HG03135 (cell line): Measurements from ENCODE around the gene LIFR.

Source experiments
- ATAC-seq: cut with Tn5 transposase; IDR thresholded peaks from one replicate; pipeline ENCODE4 v1.9.1; 2021; ENCODE audit warnings: mild to moderate bottlenecking, moderate library complexity; ENCODE audit not compliant: unreplicated experiment

Gene LIFR

DNA sequence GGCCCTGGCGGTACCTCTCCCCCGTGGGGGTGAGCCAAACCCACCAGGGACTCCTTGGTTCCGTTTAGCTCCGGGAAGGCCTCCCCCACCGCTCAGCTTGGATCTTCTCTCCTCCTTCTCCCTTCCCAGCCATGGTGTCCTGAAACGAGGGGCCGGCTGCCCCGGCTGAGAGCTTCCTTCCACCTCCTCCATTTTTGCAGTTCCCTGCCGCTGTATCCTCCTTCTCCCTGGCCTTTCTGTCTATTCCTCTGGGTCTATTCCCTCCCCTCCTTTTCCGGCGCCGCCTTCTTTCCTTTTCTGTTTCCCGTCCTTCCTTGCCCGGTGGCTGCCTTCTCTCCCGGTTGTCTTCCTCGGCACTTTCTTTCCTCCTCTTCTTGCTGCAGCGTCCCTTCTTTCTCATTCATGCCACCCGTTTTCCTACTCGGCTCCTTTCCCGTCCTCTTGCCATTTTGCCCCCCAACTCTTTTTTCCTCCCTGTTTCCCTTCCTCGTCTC is 110.4 kb downstream of the LIFR start:
- ATAC-seq, result no peak

DNA sequence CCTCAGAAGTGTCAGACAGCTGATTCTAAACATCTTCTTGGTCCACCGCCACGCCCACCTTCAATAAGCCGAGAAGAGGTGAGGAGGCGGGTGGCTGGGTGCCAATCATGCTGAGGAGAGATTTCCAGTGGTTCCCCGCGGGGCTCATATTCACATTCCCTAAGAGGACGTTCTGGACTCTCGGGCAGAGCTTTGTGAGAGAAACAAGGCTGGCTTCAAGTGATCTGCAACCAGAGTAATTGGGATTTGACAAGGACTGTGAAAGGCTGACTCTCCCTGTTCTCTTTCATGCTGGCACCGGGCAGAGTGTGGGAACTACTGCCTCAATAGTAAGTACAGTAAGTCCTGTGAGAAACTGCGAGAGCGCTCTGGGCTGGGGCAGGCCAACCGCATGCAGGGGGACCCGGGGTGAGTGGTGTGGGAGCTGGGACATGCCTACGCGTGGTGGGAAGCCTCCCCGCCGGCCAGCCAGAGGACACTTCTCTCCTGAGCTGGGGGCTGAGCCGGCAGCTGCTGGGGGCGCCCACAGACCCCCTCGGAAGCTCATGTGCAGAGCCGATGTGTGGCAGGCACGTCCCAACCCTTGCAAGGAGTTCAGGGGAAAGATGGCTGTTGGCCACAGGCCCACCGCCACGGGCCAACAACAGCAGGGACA is 110.9 kb downstream of the LIFR start:
- no peak for ATAC-seq

DNA sequence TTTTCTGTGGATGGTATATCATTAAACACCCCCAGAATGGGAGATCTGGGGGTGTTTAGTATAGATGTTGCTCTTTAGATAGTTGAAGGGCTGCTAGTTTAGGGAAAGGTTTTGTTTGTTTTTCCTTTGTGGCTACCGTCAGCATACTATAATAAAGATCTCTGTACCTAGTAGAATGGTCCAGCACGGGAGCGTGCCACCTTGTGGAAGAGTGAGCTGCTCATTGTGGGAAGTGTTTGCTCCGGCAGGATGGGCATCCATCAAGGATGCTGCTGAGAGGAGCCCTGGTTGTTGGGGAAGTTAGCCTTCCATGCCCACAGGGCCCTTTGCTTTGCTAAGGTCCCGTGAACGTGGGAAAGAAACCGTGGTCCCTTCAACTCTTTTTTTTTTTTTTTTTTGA is 113.1 kb downstream of the LIFR start:
- ATAC-seq, result no peak

DNA sequence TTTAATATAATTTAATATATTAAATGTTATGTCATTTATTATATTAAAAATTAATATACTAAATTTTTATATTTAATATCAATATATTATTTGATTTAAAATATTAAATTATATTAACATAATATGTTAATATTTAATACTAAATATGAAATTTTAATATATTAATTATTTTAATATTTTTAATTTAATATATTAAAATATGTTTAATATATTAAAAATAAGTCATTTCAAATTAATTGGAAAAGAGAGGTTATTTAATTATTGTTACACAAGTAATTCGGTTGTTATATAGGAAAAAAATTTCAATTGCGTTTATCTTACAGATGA is 114.2 kb downstream of the LIFR start:
- no peak for ATAC-seq

DNA sequence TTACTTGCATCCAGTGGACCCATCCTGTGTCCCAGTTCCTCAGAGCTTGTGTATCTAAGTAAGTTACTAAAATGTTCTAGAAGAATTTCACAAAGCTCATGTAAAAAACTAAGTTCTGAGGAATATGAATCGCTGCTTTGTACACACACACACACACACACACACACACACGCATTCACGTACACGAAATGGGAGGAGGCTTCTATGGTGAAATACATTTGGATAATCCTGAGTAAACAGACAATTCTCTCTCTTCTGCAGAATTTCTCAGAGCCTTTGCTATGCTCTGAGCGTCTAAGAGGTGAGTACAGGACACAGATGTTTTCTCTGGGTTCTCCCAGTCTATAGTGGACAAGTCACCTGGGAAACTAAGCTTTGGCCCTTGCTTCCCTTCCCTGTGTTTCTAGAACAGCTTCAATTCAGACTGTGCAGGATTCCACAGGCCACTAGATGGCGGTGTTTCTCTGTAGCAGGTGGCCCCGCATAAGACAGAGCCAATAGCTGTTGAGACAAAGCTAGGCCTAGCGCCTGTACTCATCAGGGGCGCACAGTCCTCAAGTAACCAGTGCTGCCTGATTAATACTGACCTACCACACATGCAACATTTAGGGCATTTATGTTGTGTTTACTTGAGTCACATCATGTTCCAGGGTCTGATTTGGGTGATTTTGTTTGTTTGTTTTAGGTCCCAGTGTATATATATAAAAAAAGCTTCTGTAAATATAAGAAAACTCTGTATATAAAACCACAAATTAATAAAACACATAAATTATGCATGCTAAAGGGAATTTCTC is 114.8 kb downstream of the LIFR start:
- ATAC-seq, result peak; percentile 99

DNA sequence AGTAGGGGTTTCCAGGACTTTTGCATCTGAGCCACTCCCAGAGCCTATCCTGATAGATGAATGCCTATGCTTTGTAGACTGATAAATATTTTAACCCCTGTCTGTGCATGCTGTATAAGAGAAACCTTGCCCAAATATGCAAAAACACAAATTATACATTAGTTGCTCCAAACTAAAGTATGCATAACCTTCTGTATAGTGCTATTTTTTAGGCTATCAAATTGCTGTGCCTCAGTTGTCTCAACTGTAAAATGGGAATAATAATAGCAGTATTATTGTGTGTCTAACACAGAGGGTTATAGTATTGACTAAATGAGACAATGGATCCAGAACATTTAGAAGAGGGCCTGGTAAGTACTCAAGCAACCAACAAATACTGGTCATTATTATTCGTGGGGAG is 117.7 kb downstream of the LIFR start:
- no peak for ATAC-seq

DNA sequence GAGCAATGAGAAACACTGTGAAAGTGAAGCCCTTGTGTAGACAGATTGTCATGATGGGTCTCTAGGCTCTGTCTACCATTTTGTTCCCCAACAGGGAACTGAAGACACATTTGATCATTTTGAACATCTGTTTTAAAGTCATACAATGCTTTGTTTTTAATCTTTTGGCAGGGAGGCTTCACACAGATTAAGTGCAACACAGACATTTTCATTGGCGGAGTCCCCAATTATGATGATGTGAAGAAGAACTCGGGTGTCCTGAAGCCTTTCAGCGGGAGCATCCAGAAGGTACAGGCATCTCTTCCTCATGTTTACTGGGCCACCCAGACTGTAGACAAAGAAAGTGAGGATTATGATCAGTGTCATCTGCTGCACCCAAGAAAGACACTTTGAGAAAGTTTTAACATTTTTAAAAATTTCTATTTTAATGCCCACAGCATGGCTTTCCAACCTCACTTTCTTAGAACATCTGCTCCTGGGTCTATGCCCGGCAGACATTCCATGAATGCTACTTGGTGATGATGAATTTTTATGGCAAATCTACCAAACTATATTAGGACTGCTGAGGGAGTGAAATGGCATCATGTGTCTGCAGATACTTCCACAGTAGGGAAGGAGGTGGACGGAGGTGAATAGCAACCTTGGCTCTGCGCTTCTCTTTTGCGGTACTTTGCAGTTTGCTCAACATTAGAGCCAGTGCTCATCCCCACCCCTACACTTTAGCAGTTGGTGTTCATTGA is 121.3 kb downstream of the LIFR start:
- ATAC-seq, result no peak

DNA sequence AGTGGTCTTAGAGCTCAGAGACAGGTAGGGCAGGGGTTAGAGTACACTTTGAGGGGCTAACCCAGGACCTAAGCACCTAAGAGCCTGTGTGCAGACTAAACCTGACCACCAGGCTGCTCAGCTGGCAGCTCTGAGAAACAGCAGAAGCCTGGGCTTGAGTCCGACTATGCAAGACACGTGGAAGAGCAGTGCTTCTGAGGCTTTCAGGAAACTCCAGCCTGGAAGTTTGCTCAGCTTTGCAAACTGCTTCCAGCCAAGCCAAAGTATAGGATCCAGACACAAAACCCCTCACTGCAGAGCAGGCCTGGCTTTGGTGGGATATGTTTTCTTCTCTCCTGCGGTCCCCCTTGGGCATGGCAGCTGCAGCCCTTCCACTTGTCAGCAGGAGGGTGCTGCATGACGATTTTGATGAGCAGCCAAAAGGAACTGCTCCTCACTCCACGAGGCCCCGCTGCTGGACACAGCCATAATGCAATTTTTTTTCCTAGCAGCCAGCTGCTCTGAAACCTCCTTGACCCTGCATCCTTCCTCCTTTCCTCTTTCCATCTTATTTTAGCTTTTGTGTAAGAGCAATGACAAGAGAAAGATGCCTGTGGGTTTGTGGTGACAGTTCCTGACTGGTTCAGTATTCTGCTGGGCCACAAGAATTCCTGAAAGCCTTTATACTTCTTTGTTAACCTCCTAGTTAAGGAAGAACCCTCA is 123.1 kb downstream of the LIFR start:
- no peak for ATAC-seq

DNA sequence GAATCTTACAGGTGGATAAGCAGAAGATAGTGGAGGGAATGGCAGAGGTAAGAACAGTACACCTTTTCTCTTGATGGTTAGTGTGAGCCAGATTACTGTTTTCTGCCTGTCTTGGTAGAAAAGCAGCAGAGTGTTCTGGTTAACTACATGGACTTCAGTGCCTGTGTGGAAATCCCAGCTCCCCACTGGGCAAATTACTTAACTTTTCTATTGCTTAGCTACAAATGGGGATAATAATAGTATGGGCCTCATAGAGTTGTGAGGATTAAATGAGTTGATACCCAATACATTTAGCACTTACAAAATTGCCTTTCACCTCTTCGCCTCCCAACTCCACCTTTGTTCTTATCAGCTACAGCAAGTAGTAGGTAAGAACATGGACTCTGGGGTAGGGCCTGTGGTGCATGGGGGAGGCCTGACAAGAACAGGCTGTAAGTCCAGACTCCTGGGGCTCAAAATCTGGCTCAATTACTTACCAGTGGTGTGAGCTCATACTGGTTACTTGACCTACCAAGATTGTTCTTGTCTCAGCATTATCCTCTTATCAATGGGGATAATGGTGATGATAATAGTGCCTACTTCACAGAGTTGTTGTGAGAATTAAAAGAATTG is 125.1 kb downstream of the LIFR start:
- no peak for ATAC-seq

DNA sequence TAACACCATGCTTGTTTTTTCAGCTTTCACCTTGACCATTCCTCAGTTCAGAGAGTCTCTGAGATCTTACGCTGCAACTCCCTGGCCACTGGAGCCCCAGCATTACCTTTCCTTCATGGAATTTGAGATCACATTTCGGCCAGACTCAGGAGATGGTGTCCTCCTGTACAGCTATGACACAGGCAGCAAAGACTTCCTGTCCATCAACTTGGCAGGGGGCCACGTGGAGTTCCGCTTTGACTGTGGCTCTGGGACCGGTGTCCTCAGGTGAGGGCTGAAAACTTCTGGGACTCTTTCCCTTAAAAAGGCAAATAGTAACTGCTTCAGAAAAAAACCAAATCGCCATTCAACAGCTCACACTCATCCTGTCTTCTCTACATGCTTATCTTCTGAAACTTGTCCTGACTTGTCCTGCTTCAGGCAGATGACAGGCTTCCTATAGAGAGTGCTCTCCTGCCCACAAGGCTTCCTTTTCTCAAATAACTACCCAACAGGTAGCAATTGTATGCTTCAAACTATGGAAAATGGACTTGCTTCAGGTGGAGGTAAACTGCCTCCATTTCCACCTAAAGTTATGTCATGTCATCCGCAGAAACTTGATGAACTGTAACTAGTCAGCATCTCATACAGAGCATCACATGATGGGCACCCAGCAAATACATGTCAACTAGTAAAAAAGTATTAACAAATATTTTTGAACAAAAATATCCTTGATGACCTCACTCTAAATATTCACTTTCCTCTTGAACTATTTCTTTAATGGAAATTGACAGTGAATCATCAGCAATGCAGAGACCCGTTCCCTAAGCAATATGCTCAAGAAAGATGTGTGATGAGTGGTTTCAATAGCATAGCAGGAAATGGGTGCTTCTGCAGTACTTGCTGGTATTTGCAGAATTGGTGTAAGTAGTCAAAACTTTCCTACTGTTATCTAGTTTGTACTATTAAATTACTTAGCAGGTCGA is 129.2 kb downstream of the LIFR start:
- no peak for ATAC-seq

DNA sequence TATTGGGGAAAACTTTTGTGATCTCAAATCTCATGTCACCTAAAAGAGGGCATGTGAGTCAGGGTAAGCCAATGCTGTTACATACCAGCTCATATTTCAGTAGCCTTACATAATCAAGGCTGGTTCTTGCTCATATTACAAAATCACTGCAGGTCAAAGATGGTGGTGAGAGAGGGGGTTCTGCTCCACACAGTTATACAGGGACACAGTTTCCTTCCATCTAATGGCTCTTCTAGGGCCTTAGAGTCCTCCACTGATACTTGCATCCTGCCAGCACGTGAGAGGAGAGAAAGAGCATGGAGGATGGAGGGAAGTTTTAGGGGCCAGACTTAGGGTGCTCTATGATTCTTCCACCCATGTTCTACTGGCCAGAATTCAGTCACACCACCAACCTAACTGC is 130.0 kb downstream of the LIFR start:
- ATAC-seq, result no peak
